Uterus (tissue), 4 donors: ENCODE data around the gene PANX2. TPM values are rescaled to one million over a fixed set of nuclear protein-coding genes. Genes with fewer than 3 reads are reported as not detected.

Source experiments
- DNase-seq, 2 donors: peaks; one replicate each; pipeline ENCODE4 v3.0.0-alpha.2; 2019 to 2020
- H3K27ac ChIP-seq, 2 donors: fragments of 200-600 bp; sonication (generic); 1 replicate in 1 of 2; 2 replicates in 1 of 2; pipeline ENCODE4 v1.5.1; 2016 to 2018
- H3K27me3 ChIP-seq, 2 donors: fragments of 200-600 bp; sonication (generic); one replicate each; pipeline ENCODE4 v1.5.1; 2018 to 2019; ENCODE audit warnings: control low read depth in 1 of 2
- H3K36me3 ChIP-seq, 2 donors: fragments of 200-600 bp; sonication (generic); one replicate each; pipeline ENCODE4 v1.5.1; 2019; ENCODE audit warnings: control low read depth in 1 of 2
- H3K4me1 ChIP-seq, 2 donors: fragments of 200-600 bp; sonication (generic); one replicate each; pipeline ENCODE4 v1.5.1; 2018 to 2019; ENCODE audit warnings: control low read depth in 1 of 2
- H3K4me3 ChIP-seq, 2 donors: fragments of 200-600 bp; sonication (generic); 1 replicate in 1 of 2; 2 replicates in 1 of 2; pipeline ENCODE4 v1.5.1; 2018 to 2019; ENCODE audit warnings: mild to moderate bottlenecking in 1 of 2
- H3K9me3 ChIP-seq, 2 donors: fragments of 200-600 bp; sonication (generic); one replicate each; pipeline ENCODE4 v1.5.1; 2019; ENCODE audit warnings: control low read depth in 1 of 2
- POLR2A ChIP-seq, 2 donors: fragments of 450-650 bp; IDR thresholded peaks; one replicate each; pipeline ENCODE4 v1.6.1; 2016; ENCODE audit warnings: antibody characterized with exemption in 2 of 2, mild to moderate bottlenecking in 1 of 2, moderate library complexity in 1 of 2
- intact Hi-C: fragments of 100-400 bp; cut with DNase I; formaldehyde crosslinking; loops from one replicate; pipeline ENCODE4 v1.15.1; 2023; ENCODE audit warnings: low total_unique reads
- total RNA-seq, 4 donors: library from RNA; depleted of rRNA in 3 of 4; stranded (reverse); fragments of >200 nt in 3 of 4; gene quantifications; one replicate each; pipeline versions ENCODE4 v1.1.0 to v1.2.4, GENCODE V29; 2014 to 2023
- TF ChIP-seq, protein P1 (sequence below), 4 experiments: fragments of 200-600 bp in 2 of 4; fragments of 450-650 bp in 2 of 4; sonication (generic) in 2 of 4; IDR thresholded peaks; one replicate each; pipeline ENCODE4 v1.5.1; 2016 to 2019; ENCODE audit warnings: antibody characterized with exemption in 4 of 4, mild to moderate bottlenecking in 2 of 4, moderate library complexity in 1 of 4
- donor health status: DM: yes; HTN: yes; CAD: no.

The PANX2 gene
- total RNA-seq, 4 donors from 2014 or later: 0.35 to 0.43 TPM; not detected in 2

DNA sequence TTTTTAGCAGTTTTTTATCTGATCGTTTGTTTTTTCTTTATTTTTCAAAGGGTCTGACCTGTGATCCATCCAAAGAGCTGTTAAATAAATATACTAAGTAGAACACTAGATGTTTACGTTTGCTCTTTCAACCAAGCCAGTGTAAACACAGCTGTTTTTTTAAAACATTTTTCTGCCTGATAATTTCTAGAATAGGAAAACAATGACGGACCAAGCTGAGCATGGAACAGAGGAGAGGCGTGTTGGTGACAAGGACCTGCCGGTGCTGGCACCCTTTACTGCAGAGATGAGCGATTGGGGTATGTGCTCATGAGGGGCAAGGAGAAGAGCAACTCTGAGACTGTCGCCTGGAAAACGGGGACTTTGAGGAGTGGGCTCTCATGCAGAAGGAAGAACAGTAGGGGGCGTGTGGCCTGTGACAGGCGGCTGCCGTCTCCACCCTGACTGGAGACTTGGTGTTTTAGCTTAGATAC, 28.6 kb upstream of the PANX2 start:
- intact Hi-C loops: no loop called here
- Histone ChIP-seq H3K27me3 (no peaks in the 10 kb centered on the region), H3K36me3 (no peaks in the 10 kb centered on the region), H3K27ac (no peak overlapping the region), H3K4me3 (no peak overlapping the region), H3K4me1 (no peaks in the 10 kb centered on the region), H3K9me3 (no peaks in the 10 kb centered on the region)
- no peak for TF ChIP-seq POLR2A (IDR thresholded peaks at IDR 0.05)
- TF ChIP-seq, protein P1, sequence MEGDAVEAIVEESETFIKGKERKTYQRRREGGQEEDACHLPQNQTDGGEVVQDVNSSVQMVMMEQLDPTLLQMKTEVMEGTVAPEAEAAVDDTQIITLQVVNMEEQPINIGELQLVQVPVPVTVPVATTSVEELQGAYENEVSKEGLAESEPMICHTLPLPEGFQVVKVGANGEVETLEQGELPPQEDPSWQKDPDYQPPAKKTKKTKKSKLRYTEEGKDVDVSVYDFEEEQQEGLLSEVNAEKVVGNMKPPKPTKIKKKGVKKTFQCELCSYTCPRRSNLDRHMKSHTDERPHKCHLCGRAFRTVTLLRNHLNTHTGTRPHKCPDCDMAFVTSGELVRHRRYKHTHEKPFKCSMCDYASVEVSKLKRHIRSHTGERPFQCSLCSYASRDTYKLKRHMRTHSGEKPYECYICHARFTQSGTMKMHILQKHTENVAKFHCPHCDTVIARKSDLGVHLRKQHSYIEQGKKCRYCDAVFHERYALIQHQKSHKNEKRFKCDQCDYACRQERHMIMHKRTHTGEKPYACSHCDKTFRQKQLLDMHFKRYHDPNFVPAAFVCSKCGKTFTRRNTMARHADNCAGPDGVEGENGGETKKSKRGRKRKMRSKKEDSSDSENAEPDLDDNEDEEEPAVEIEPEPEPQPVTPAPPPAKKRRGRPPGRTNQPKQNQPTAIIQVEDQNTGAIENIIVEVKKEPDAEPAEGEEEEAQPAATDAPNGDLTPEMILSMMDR (IDR thresholded peaks at IDR 0.05): no peak
- DNase-seq: peak in 1 of 2 donors; percentile 3

DNA sequence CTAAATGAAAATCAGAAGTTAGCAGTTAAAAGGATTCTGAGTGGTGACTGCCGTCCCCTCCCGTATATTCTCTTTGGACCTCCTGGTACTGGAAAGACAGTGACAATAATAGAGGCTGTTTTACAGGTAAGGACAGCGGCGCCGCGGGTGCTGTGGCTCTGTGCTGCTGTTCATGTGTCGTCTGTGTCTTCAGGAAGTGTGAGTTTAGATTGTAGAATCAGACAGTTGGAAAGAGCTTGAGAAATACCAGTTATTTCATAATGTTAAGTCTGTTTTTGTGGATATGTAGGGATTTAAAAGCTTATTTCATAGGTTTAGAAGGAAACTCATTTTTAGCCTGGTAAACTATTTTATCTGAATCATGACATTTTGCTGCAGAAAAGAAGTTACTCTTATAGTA, 27.4 kb upstream of the PANX2 start:
- no peak for TF ChIP-seq POLR2A (IDR thresholded peaks at IDR 0.05)
- TF ChIP-seq, protein P1 (IDR thresholded peaks at IDR 0.05): no peak
- no peaks in the 10 kb centered on the region for H3K36me3 ChIP-seq
- H3K27me3 ChIP-seq: no peaks in the 10 kb centered on the region
- intact Hi-C loops: no loop called here
- no peaks in the 10 kb centered on the region for H3K9me3 ChIP-seq
- no peak overlapping the region for H3K27ac ChIP-seq
- DNase-seq: peak in 1 of 2 donors; percentile 1
- H3K4me1 ChIP-seq: no peaks in the 10 kb centered on the region
- no peak overlapping the region for H3K4me3 ChIP-seq

DNA sequence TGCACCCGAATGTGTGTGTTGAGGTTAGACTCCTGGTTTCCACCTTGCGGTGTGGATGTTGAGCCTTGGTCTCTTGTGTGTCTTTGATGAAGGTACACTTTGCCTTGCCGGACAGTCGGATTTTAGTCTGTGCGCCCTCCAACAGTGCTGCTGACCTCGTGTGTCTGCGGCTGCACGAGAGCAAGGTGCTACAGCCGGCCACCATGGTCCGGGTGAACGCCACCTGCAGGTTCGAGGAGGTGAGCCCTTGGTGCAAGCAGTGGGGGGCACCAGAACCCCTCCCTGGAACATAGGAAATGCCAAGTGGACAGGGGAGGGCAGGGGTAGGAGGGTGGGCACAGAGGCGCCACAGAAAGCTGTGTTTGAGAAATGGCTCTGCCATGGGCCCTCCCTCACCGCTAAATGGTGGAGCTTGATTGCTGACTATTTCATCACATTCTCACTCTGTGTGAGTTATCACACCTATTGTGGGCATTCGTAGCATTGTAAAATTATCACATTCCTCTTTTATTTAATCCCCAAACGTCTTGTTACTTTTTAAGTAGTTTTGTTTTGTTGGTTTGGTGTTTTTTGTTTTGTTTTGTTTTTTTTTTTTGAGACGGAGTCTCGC, 26.4 kb upstream of the PANX2 start:
- Histone ChIP-seq H3K36me3 (no peaks in the 10 kb centered on the region), H3K27me3 (no peaks in the 10 kb centered on the region), H3K4me1 (no peaks in the 10 kb centered on the region), H3K9me3 (no peaks in the 10 kb centered on the region), H3K27ac (no peak overlapping the region), H3K4me3 (no peak overlapping the region)
- peak in 1 of 2 donors; percentile 4 for DNase-seq
- intact Hi-C loops: no loop called here
- no peak for TF ChIP-seq POLR2A (IDR thresholded peaks at IDR 0.05)
- TF ChIP-seq, protein P1 (IDR thresholded peaks at IDR 0.05): no peak

DNA sequence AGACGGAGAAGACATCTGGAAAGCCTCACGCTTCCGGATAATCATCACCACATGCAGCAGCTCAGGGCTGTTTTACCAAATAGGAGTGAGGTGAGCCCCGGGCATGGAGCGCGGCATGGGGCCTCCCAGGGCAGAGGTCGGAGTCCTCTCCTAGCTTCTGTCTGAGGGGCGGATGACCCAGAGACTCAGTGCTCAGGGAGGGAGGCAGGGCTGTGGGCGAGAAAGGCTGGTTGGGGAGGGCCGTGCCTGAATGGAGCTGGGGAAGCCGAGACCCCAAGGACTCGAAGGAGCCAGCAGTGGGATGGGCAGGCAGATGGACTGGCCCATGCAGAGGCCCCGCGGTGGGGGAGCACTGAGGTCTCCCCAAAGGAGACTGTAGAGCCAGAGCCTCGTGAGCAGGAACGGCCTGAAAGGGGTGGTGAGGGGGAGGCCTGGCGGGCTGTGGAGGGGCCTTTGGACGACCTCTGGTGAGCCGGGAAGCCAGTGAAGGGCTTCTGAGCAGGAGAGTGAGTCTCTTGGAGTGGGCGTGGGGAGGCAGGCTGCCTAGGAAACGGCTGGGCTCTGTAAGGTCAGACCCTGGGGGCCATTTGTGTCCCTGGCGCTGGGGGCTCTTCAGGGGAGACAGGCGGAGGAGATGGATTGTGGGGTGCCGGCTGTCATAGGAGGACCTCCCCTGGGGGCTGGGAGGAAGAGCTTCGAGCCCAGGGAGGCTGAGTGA, 24.7 kb upstream of the PANX2 start:
- TF ChIP-seq, protein P1 (IDR thresholded peaks at IDR 0.05): no peak
- no peak for TF ChIP-seq POLR2A (IDR thresholded peaks at IDR 0.05)
- peak in 1 of 2 donors; percentile 6 for DNase-seq
- Histone ChIP-seq H3K27me3 (no peaks in the 10 kb centered on the region), H3K4me1 (no peaks in the 10 kb centered on the region), H3K9me3 (no peaks in the 10 kb centered on the region), H3K36me3 (no peaks in the 10 kb centered on the region), H3K27ac (no peak overlapping the region), H3K4me3 (no peak overlapping the region)
- intact Hi-C loops: no loop called here
